PFSK-1 (cell line): ENCODE measurements around the gene PADI4.

Experiments
- FOXP2 ChIP-seq: optimal IDR thresholded peaks from 2 replicates; pipeline ENCODE3; 2011; ENCODE audit warnings: borderline replicate concordance, control low read depth, inconsistent platforms; ENCODE audit not compliant: insufficient read depth; ENCODE audit errors: extremely low read length, extremely low read depth
- POLR2AphosphoS5 ChIP-seq: IDR thresholded peaks from 2 replicates; pipeline ENCODE4 v1.6.1; 2012; ENCODE audit warnings: low read depth, mild to moderate bottlenecking, control low read depth, low read length, moderate library complexity
- REST ChIP-seq, 2 experiments: IDR thresholded peaks; 2 replicates each; pipeline versions ENCODE4 v1.6.1 to v1.8.0; 2011 to 2012; ENCODE audit warnings: low read depth in 2 of 2, low read length in 2 of 2, control low read depth in 1 of 2, inconsistent platforms in 1 of 2, mild to moderate bottlenecking in 1 of 2, moderate library complexity in 1 of 2; ENCODE audit not compliant: insufficient read depth in 1 of 2
- SIN3A ChIP-seq: IDR thresholded peaks from 2 replicates; pipeline ENCODE4 v1.6.1; 2012; ENCODE audit warnings: mild to moderate bottlenecking, low read length, moderate library complexity, borderline replicate concordance; ENCODE audit not compliant: insufficient read depth
- TAF1 ChIP-seq: IDR thresholded peaks from 2 replicates; pipeline ENCODE4 v1.6.1; 2012; ENCODE audit warnings: low read length, control low read depth, borderline replicate concordance; ENCODE audit not compliant: insufficient read depth

PADI4 gene

GRCh38 chr1:17263936-17264335, 44.1 kb upstream of the PADI4 start:
- TF ChIP-seq TAF1 (no peak), FOXP2 (no peak), SIN3A (no peak), REST (IDR thresholded peaks at IDR 0.05; ENCODE audit: insufficient read depth in 1 of 2, low read depth in 2 of 2, low read length in 2 of 2) (no peak), POLR2AphosphoS5 (no peak)

DNA sequence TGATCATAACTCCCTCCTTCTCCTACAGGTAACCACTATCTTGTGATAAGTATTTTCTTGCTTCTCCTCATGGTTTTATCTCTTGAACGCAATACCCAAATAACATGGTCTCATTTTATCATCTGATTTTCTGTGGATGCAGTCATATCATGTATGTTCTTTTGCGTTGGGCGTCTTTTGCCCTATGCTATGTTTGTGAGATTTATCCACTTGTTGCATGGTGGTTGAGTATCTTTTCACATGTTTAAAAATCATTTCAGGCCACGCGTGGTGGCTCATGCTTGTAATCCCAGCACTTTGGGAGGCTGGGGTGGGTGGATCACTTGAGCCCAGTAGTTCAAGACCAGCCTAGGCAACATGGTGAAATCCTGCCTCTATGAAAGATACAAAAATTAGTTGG, 43.5 kb upstream of the PADI4 start:
- TF ChIP-seq REST (IDR thresholded peaks at IDR 0.05; ENCODE audit: insufficient read depth in 1 of 2, low read depth in 2 of 2, low read length in 2 of 2): no peak
- no peak for TF ChIP-seq POLR2AphosphoS5
- TF ChIP-seq TAF1: no peak
- TF ChIP-seq FOXP2: no peak
- TF ChIP-seq SIN3A: no peak

DNA sequence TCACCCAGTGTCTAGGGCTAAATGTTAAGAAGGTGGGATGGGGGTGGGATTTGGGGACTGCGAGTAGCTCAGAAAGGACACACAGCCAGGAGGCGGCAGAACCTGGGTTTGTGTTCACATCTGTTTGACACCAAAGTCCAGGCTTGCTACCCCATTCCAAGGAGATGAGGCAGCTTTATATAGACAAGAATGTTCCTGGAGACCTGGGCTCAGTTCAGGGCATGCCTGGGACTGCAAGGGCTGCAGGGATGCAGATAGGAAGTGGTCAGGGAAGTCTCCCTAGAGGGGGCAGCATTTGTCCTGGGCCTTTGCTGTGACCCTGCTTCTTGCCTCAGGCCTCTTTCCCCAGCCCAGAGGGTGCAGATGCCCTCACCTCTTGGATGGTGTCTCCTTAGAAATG, 42.8 kb upstream of the PADI4 start:
- TF ChIP-seq REST (IDR thresholded peaks at IDR 0.05; ENCODE audit: insufficient read depth in 1 of 2, low read depth in 2 of 2, low read length in 2 of 2): no peak
- TF ChIP-seq SIN3A: no peak
- TF ChIP-seq POLR2AphosphoS5: no peak
- TF ChIP-seq TAF1: no peak
- TF ChIP-seq FOXP2: no peak

DNA sequence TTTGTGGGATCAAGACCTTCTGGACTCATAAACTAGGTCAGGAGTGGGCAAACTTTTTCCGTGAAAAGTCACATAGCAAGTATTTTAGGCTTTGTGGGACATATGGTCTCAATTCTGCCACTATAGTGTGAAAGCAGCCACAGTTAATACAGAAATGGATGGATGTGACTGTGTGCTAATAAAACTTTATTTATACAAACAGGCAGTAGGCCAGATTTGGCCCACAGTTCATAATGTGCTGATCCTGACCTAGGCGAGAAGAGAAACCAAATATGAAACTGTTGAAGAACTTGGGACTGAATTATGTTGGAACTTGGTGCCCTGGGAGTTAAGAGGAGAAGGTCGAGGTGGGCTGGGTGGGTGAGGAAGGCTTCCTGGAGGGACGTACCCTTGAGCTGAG, 42.0 kb upstream of the PADI4 start:
- TF ChIP-seq TAF1: no peak
- TF ChIP-seq POLR2AphosphoS5: no peak
- TF ChIP-seq SIN3A: no peak
- no peak for TF ChIP-seq FOXP2
- TF ChIP-seq REST (IDR thresholded peaks at IDR 0.05; ENCODE audit: insufficient read depth in 1 of 2, low read depth in 2 of 2, low read length in 2 of 2): no peak

DNA sequence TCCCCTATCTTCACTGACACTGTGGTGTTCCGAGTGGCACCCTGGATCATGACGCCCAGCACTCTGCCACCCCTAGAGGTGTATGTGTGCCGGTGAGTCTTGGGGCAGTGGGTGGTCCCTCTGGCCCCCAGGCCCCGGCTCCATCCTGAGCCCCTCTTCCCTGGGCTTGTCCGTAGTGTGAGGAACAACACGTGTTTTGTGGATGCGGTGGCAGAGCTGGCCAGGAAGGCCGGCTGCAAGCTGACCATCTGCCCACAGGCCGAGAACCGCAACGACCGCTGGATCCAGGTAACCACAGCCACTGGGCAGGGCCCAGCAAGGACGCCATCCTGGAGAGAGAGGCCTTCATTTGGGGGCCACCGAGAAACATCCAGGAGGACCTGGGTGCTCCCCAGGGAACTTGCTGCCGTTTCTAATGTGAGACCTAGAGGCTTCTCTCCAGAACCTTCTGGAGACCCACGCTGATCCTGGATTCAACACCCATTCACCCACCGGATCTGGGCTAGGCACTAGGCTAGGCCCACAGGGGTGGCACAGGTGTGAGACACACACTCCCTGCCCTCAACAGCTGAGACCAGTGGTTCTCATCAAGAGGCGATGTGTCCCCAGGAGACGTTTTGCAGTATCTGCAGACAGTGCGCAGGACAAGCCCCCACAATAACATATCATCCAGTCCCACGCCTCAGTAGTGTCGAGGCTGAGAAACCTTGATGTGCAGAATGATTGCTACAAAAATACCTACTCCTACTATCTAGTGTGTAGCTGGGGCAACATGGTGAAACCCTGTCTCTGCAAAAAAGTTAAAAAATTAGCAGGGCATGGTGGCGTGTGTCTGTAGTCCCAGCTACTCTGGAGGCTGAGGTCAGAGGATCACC, 36.9 kb upstream of the PADI4 start:
- no peak for TF ChIP-seq REST (IDR thresholded peaks at IDR 0.05; ENCODE audit: insufficient read depth in 1 of 2, low read depth in 2 of 2, low read length in 2 of 2)
- no peak for TF ChIP-seq TAF1
- TF ChIP-seq FOXP2: no peak
- no peak for TF ChIP-seq POLR2AphosphoS5
- no peak for TF ChIP-seq SIN3A
